ENCODE results near the gene BUB3. TPM values are rescaled to one million over a fixed set of nuclear protein-coding genes. Genes with fewer than 3 reads are reported as not detected.

Gene BUB3, protein sequence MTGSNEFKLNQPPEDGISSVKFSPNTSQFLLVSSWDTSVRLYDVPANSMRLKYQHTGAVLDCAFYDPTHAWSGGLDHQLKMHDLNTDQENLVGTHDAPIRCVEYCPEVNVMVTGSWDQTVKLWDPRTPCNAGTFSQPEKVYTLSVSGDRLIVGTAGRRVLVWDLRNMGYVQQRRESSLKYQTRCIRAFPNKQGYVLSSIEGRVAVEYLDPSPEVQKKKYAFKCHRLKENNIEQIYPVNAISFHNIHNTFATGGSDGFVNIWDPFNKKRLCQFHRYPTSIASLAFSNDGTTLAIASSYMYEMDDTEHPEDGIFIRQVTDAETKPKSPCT
- 271 and 291 TPM in 2 replicates for total RNA-seq (2014; rRNA removed)
- Bru-seq, nascent RNA: percentile 95 among the genes with signal in this experiment
- BruChase-seq, experiment 1, labeled RNA remaining after a 6-hour chase: percentile 96 among the genes with signal in this experiment
- BruChase-seq, experiment 2, labeled RNA remaining after a 2-hour chase: percentile 95 among the genes with signal in this experiment
- long read RNA-seq, full-length matches to known transcripts: 314 of 401 reads
- long read RNA-seq, partial matches to known transcripts: 80 of 401 reads
- long read RNA-seq, other reads (novel, unspliced or antisense): 7 of 401 reads

DNA sequence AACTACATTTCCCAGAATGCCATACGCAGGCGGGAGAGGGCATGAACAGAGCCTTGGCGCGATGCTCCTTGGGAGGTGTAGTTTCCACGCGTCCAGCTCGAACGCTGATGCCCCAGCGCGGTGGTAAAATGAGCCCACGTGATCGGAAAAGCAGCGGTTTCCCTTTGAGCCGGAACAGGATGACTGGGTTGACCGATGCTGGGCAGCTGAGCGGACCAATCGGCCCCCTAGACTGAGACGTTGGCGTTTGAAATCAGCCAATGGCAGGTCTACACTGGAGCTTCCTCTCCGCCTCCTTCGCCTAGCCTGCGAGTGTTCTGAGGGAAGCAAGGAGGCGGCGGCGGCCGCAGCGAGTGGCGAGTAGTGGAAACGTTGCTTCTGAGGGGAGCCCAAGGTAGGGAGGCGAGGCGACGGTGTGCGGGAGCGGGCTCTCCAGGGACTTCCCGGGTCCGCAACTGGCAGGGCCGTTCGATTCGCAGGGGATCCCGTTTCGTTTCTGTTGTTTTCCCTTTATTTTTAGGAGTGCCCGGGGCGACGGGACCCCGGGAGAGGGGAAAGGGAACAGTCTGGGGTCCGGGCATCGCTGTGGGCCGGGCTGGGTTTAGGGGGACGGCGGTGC lies at the start of gene BUB3:
BUB3 (plus strand) TSS at position 311 of the 619 bp plus-strand sequence. CDS start 516 bp downstream, outside the sequence.
- Histone ChIP-seq H3K27me3 (ENCODE audit: low read length) (no peaks in the 10 kb centered on the region), H3K36me3 (ENCODE audit: low read depth, low read length) (peaks cover 38% of the 10 kb centered on the region), H3K27ac (ENCODE audit: low read length) (peak within 1 kb of the TSS; percentile 87), H3F3A (ENCODE audit: low read length, unreplicated experiment) (no peaks in the 10 kb centered on the region), H4K20me1 (ENCODE audit: low read length) (peaks cover 40% of the 10 kb centered on the region), H3K4me2 (ENCODE audit: low read length) (peak within 1 kb of the TSS; percentile 76), H3K9me2 (replicated peaks; ENCODE audit: low read length) (no peaks in the 10 kb centered on the region), H3K4me3 (ENCODE audit: low read length) (peak within 1 kb of the TSS; percentile 100), H3K9ac (ENCODE audit: low read length) (peak within 1 kb of the TSS; percentile 100), H3K4me1 (ENCODE audit: insufficient read depth, low read length) (peaks cover 35% of the 10 kb centered on the region), H2AFZ (ENCODE audit: low read length) (peak within 1 kb of the TSS; percentile 91), H3K79me2 (ENCODE audit: low read length) (peaks cover 51% of the 10 kb centered on the region), H3K9me3 (ENCODE audit: low read length) (no peaks in the 10 kb centered on the region)
- DNase-seq: peak; percentile 97
- ChIA-PET CTCF (interaction anchor here (0.7 to 0.8 kb wide), 2 partner anchors 16 to 130 kb away, joined by 3 to 5 read pairs; no protein-coding TSS in a partner anchor), POLR2A (ENCODE audit: unreplicated experiment) (interaction anchor here (0.6 to 0.7 kb wide), 3 partner anchors 12 to 147 kb away, joined by 5 to 6 read pairs (median 5); no protein-coding TSS in a partner anchor)
- intact Hi-C loops (cut with micrococcal nuclease): loop anchor here (2.0 kb wide), 2 partner anchors 145 to 227 kb away; partner anchors contain the start of genes ACADSB and IKZF5
- peak; percentile 94 for ATAC-seq
- BruUV-seq (replicated peaks): no TSS peak
- TF ChIP-seq EZH2 (IDR thresholded peaks at IDR 0.05; ENCODE audit: low read length, unreplicated experiment) (no peak), EZH2phosphoT487 (IDR thresholded peaks at IDR 0.05; ENCODE audit: borderline replicate concordance, low read length) (no peak)
- TF ChIP-seq, protein P1, sequence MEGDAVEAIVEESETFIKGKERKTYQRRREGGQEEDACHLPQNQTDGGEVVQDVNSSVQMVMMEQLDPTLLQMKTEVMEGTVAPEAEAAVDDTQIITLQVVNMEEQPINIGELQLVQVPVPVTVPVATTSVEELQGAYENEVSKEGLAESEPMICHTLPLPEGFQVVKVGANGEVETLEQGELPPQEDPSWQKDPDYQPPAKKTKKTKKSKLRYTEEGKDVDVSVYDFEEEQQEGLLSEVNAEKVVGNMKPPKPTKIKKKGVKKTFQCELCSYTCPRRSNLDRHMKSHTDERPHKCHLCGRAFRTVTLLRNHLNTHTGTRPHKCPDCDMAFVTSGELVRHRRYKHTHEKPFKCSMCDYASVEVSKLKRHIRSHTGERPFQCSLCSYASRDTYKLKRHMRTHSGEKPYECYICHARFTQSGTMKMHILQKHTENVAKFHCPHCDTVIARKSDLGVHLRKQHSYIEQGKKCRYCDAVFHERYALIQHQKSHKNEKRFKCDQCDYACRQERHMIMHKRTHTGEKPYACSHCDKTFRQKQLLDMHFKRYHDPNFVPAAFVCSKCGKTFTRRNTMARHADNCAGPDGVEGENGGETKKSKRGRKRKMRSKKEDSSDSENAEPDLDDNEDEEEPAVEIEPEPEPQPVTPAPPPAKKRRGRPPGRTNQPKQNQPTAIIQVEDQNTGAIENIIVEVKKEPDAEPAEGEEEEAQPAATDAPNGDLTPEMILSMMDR (conservative IDR thresholded peaks at IDR 0.05; ENCODE audit: low read depth, low read length): no peak

DNA sequence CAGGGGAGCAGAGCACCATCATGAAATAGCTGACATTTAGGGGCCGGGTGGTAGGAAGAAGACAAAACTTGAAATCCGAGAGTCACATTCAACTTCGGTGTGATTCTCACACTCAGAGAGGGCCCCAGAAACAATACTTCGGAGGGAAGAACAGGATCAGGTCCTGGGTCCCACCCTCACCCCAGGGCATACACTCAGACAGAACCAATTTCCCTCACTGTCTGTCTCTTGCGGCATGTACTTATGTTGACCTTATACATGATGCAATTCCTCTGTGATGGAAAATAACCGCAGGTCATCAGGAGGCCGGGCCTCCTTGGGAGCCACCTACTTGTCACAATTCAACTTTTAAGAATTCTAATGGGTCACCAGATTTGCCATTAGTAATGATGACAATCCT lies 44.7 kb upstream of the BUB3 start:
- Histone ChIP-seq H3K36me3 (ENCODE audit: low read depth, low read length) (no peaks in the 10 kb centered on the region), H3K9ac (ENCODE audit: low read length) (no peak overlapping the region), H3K27ac (ENCODE audit: low read length) (peak overlapping the region; percentile 45), H3K79me2 (ENCODE audit: low read length) (no peaks in the 10 kb centered on the region), H3K4me2 (ENCODE audit: low read length) (0 out of 2 replicates have a peak overlapping the region, but pooled peaks have one; percentile 10), H3K9me3 (ENCODE audit: low read length) (no peaks in the 10 kb centered on the region), H3K9me2 (replicated peaks; ENCODE audit: low read length) (no peaks in the 10 kb centered on the region), H2AFZ (ENCODE audit: low read length) (peak overlapping the region; percentile 18; the same call in 1 of the 2 replicates), H3K4me3 (ENCODE audit: low read length) (no peak overlapping the region), H3K4me1 (ENCODE audit: insufficient read depth, low read length) (peaks cover 12% of the 10 kb centered on the region), H3K27me3 (ENCODE audit: low read length) (no peaks in the 10 kb centered on the region), H3F3A (ENCODE audit: low read length, unreplicated experiment) (no peaks in the 10 kb centered on the region), H4K20me1 (ENCODE audit: low read length) (no peaks in the 10 kb centered on the region)
- BruUV-seq (replicated peaks): no TSS peak
- no peak for TF ChIP-seq EZH2 (IDR thresholded peaks at IDR 0.05; ENCODE audit: low read length, unreplicated experiment)
- TF ChIP-seq, protein P1 (conservative IDR thresholded peaks at IDR 0.05; ENCODE audit: low read depth, low read length): no peak
- TF ChIP-seq EZH2phosphoT487 (IDR thresholded peaks at IDR 0.05; ENCODE audit: borderline replicate concordance, low read length): no peak
- POLR2A ChIA-PET (ENCODE audit: unreplicated experiment): no interaction called here
- no peak for ATAC-seq
- peak; percentile 66 for DNase-seq
- CTCF ChIA-PET: no interaction called here
- intact Hi-C loops (cut with micrococcal nuclease): no loop called here
